ENCODE results near the gene EXOC3L1.

EXOC3L1 gene

GRCh38 chr16:67181346-67181745 is 8.6 kb downstream of the EXOC3L1 start:
- no peak for TF ChIP-seq CTCF (IDR thresholded peaks at IDR 0.05; ENCODE audit: low read length, missing control alignments)
- H3K4me3 ChIP-seq (replicated peaks; ENCODE audit: low read depth, low read length) = peak overlapping the region; percentile 24
- DNase-seq (ENCODE audit: low read depth) = peak; percentile 91

- no peak for DNase-seq (ENCODE audit: low read depth)
- no peak for TF ChIP-seq CTCF (IDR thresholded peaks at IDR 0.05; ENCODE audit: low read length, missing control alignments)
- H3K4me3 ChIP-seq (replicated peaks; ENCODE audit: low read depth, low read length) = no peak overlapping the region
These were observed 9.8 kb downstream of the EXOC3L1 start for GRCh38 chr16:67180166-67180565.

GRCh38 chr16:67179421-67180080 is 10.4 kb downstream of the EXOC3L1 start:
- TF ChIP-seq CTCF (IDR thresholded peaks at IDR 0.05; ENCODE audit: low read length, missing control alignments) = no peak
- DNase-seq (ENCODE audit: low read depth) = no peak
- no peak overlapping the region for H3K4me3 ChIP-seq (replicated peaks; ENCODE audit: low read depth, low read length)

GRCh38 chr16:67177743-67178699 is 11.9 kb downstream of the EXOC3L1 start:
- H3K4me3 ChIP-seq (replicated peaks; ENCODE audit: low read depth, low read length) = peak overlapping the region; percentile 17
- TF ChIP-seq CTCF (IDR thresholded peaks at IDR 0.05; ENCODE audit: low read length, missing control alignments) = no peak
- DNase-seq (ENCODE audit: low read depth) = peak; percentile 59

GRCh38 chr16:67176662-67177061 is 13.3 kb downstream of the EXOC3L1 start:
- no peak for DNase-seq (ENCODE audit: low read depth)
- TF ChIP-seq CTCF (IDR thresholded peaks at IDR 0.05; ENCODE audit: low read length, missing control alignments) = no peak
- no peak overlapping the region for H3K4me3 ChIP-seq (replicated peaks; ENCODE audit: low read depth, low read length)

- peak overlapping the region; percentile 52 for H3K4me3 ChIP-seq (replicated peaks; ENCODE audit: low read depth, low read length)
- TF ChIP-seq CTCF (IDR thresholded peaks at IDR 0.05; ENCODE audit: low read length, missing control alignments) = no peak
- no peak for DNase-seq (ENCODE audit: low read depth)
These were observed 15.2 kb downstream of the EXOC3L1 start for GRCh38 chr16:67174706-67175231.

Measured in fibroblast of pulmonary artery (primary cell).